T-helper 1 cell treated with Interleukin-12 subunit alpha and Interleukin-12 subunit beta and Interleukin-4 antibody, amounts not matched to agents 30 μg/mL and 1 μg/mL, for 36 hours (primary cell): Measurements from ENCODE around the gene SH3BP2.

ENCODE experiments used
- H3K27ac Mint-ChIP-seq: one replicate; pipeline ENCODE4 v1.8.0; 2021; ENCODE audit warnings: mild to moderate bottlenecking, mixed read lengths
- H3K27me3 Mint-ChIP-seq: one replicate; pipeline ENCODE4 v1.8.0; 2021; ENCODE audit warnings: low read depth, mixed read lengths
- H3K36me3 Mint-ChIP-seq: one replicate; pipeline ENCODE4 v1.8.0; 2021; ENCODE audit warnings: low read depth, mixed read lengths
- H3K4me1 Mint-ChIP-seq: one replicate; pipeline ENCODE4 v1.8.0; 2021; ENCODE audit warnings: low read depth, mixed read lengths
- H3K4me3 Mint-ChIP-seq: one replicate; pipeline ENCODE4 v1.8.0; 2021; ENCODE audit warnings: mild to moderate bottlenecking, moderate library complexity, mixed read lengths
- H3K9me3 Mint-ChIP-seq: one replicate; pipeline ENCODE4 v1.8.0; 2021; ENCODE audit warnings: mixed read lengths

Gene SH3BP2

GRCh38 chr4:2781911-2782310, 11.0 kb upstream of the SH3BP2 start:
- Mint-ChIP-seq H3K27me3 (peaks cover 21% of the 10 kb centered on the region), H3K27ac (no peak overlapping the region), H3K4me3 (no peak overlapping the region), H3K9me3 (peaks cover 26% of the 10 kb centered on the region), H3K4me1 (peaks cover 5% of the 10 kb centered on the region), H3K36me3 (peaks cover 19% of the 10 kb centered on the region)

GRCh38 chr4:2783790-2784189, 9.1 kb upstream of the SH3BP2 start:
- Mint-ChIP-seq H3K27me3 (peaks cover 21% of the 10 kb centered on the region), H3K4me1 (peaks cover 15% of the 10 kb centered on the region), H3K4me3 (no peak overlapping the region), H3K9me3 (peaks cover 26% of the 10 kb centered on the region), H3K27ac (no peak overlapping the region), H3K36me3 (peaks cover 19% of the 10 kb centered on the region)

- peaks cover 19% of the 10 kb centered on the region for H3K36me3 Mint-ChIP-seq
- H3K4me1 Mint-ChIP-seq: peaks cover 19% of the 10 kb centered on the region
- H3K4me3 Mint-ChIP-seq: no peak overlapping the region
Measured at GRCh38 chr4:2785613-2786012, 7.3 kb upstream of the SH3BP2 start.

GRCh38 chr4:2786152-2786671, 6.7 kb upstream of the SH3BP2 start:
- Mint-ChIP-seq H3K36me3 (peaks cover 17% of the 10 kb centered on the region), H3K27me3 (peaks cover 19% of the 10 kb centered on the region), H3K27ac (peak overlapping the region; percentile 83), H3K9me3 (peaks cover 24% of the 10 kb centered on the region), H3K4me3 (no peak overlapping the region), H3K4me1 (peaks cover 19% of the 10 kb centered on the region)

More at GRCh38 chr4:2785613-2786012, 7.3 kb upstream of the SH3BP2 start:
- peak overlapping the region; percentile 83 for H3K27ac Mint-ChIP-seq
- H3K9me3 Mint-ChIP-seq: peaks cover 26% of the 10 kb centered on the region
- peaks cover 21% of the 10 kb centered on the region for H3K27me3 Mint-ChIP-seq

- Mint-ChIP-seq H3K4me3 (no peak overlapping the region), H3K4me1 (peaks cover 22% of the 10 kb centered on the region), H3K27me3 (peaks cover 17% of the 10 kb centered on the region), H3K36me3 (peaks cover 15% of the 10 kb centered on the region), H3K9me3 (peaks cover 20% of the 10 kb centered on the region), H3K27ac (peak overlapping the region; percentile 89)
Measured at GRCh38 chr4:2786794-2787229, 6.1 kb upstream of the SH3BP2 start.

GRCh38 chr4:2787230-2788100, 5.4 kb upstream of the SH3BP2 start:
- H3K4me1 Mint-ChIP-seq: peaks cover 22% of the 10 kb centered on the region
- peak overlapping the region; percentile 89 for H3K27ac Mint-ChIP-seq
- peaks cover 14% of the 10 kb centered on the region for H3K27me3 Mint-ChIP-seq
- H3K4me3 Mint-ChIP-seq: peak overlapping the region; percentile 40
- H3K36me3 Mint-ChIP-seq: peaks cover 12% of the 10 kb centered on the region
- peaks cover 16% of the 10 kb centered on the region for H3K9me3 Mint-ChIP-seq

- Mint-ChIP-seq H3K4me1 (peaks cover 22% of the 10 kb centered on the region), H3K27me3 (peaks cover 9% of the 10 kb centered on the region), H3K9me3 (peaks cover 10% of the 10 kb centered on the region), H3K27ac (peak overlapping the region; percentile 20), H3K4me3 (no peak overlapping the region), H3K36me3 (peaks cover 8% of the 10 kb centered on the region)
Measured at GRCh38 chr4:2788101-2788500, 4.8 kb upstream of the SH3BP2 start.

GRCh38 chr4:2788532-2789103, 4.3 kb upstream of the SH3BP2 start:
- peaks cover 22% of the 10 kb centered on the region for H3K4me1 Mint-ChIP-seq
- no peak overlapping the region for H3K4me3 Mint-ChIP-seq
- H3K36me3 Mint-ChIP-seq: peaks cover 7% of the 10 kb centered on the region
- peaks cover 4% of the 10 kb centered on the region for H3K27me3 Mint-ChIP-seq
- H3K9me3 Mint-ChIP-seq: peaks cover 5% of the 10 kb centered on the region
- no peak overlapping the region for H3K27ac Mint-ChIP-seq

GRCh38 chr4:2789351-2789750, 3.5 kb upstream of the SH3BP2 start:
- Mint-ChIP-seq H3K27me3 (no peaks in the 10 kb centered on the region), H3K36me3 (peaks cover 2% of the 10 kb centered on the region), H3K4me3 (no peak overlapping the region), H3K27ac (peak overlapping the region; percentile 69), H3K4me1 (peaks cover 24% of the 10 kb centered on the region), H3K9me3 (no peaks in the 10 kb centered on the region)

- peaks cover 28% of the 10 kb centered on the region for H3K4me1 Mint-ChIP-seq
- no peaks in the 10 kb centered on the region for H3K9me3 Mint-ChIP-seq
- H3K27ac Mint-ChIP-seq: no peak overlapping the region
- H3K27me3 Mint-ChIP-seq: no peaks in the 10 kb centered on the region
- peaks cover 2% of the 10 kb centered on the region for H3K36me3 Mint-ChIP-seq
- no peak overlapping the region for H3K4me3 Mint-ChIP-seq
Measured at GRCh38 chr4:2789793-2790582, 2.9 kb upstream of the SH3BP2 start.

GRCh38 chr4:2790583-2791517, 2.0 kb upstream of the SH3BP2 start:
- Mint-ChIP-seq H3K9me3 (no peaks in the 10 kb centered on the region), H3K27ac (peak overlapping the region; percentile 4), H3K36me3 (no peaks in the 10 kb centered on the region), H3K4me1 (peaks cover 29% of the 10 kb centered on the region), H3K27me3 (no peaks in the 10 kb centered on the region), H3K4me3 (no peak overlapping the region)

GRCh38 chr4:2791518-2792395, 1.1 kb upstream of the SH3BP2 start:
- H3K4me1 Mint-ChIP-seq: peaks cover 28% of the 10 kb centered on the region
- no peak overlapping the region for H3K27ac Mint-ChIP-seq

GRCh38 chr4:2792396-2792710, 532 bp upstream of the SH3BP2 start:
- Mint-ChIP-seq H3K36me3 (no peaks in the 10 kb centered on the region), H3K9me3 (no peaks in the 10 kb centered on the region), H3K27ac (no peak overlapping the region), H3K27me3 (no peaks in the 10 kb centered on the region), H3K4me1 (peaks cover 31% of the 10 kb centered on the region), H3K4me3 (peak overlapping the region; percentile 37)

More at GRCh38 chr4:2791518-2792395, 1.1 kb upstream of the SH3BP2 start:
- H3K36me3 Mint-ChIP-seq: no peaks in the 10 kb centered on the region
- H3K4me3 Mint-ChIP-seq: peak overlapping the region; percentile 37
- H3K27me3 Mint-ChIP-seq: no peaks in the 10 kb centered on the region
- H3K9me3 Mint-ChIP-seq: no peaks in the 10 kb centered on the region
